Keratinocyte (primary cell): ENCODE data around the gene MICALL2. TPM values are rescaled to one million over a fixed set of nuclear protein-coding genes. Genes with fewer than 3 reads are reported as not detected.

Experiments used
- DNase-seq: peaks from one replicate; pipeline ENCODE4 v3.0.0-alpha.2; 2011; ENCODE audit warnings: low read depth, missing footprints, low spot score
- FAIRE-seq: peaks from 2 replicates; lab custom pipeline; 2011; peaks lifted over from hg19 to GRCh38; lab: Jason Lieb, UNC
- H2AFZ ChIP-seq: 2 replicates; pipeline ENCODE4 v1.6.0; 2012; ENCODE audit warnings: low read length, control low read depth, inconsistent platforms; ENCODE audit not compliant: control insufficient read depth
- H3K27ac ChIP-seq: 2 replicates; pipeline ENCODE4 v1.5.1; 2011; ENCODE audit warnings: low read length; ENCODE audit not compliant: control insufficient read depth, insufficient read depth
- H3K27me3 ChIP-seq: 3 replicates; pipeline ENCODE4 v1.6.0; 2011; ENCODE audit warnings: low read length; ENCODE audit not compliant: control insufficient read depth, insufficient read depth; ENCODE audit errors: extremely low read depth
- H3K36me3 ChIP-seq, 2 experiments: 2 replicates in 1 of 2; 3 replicates in 1 of 2; pipeline ENCODE4 v1.5.1; 2011; ENCODE audit warnings: low read length in 2 of 2, mild to moderate bottlenecking in 1 of 2; ENCODE audit not compliant: control insufficient read depth in 2 of 2, insufficient read depth in 2 of 2; ENCODE audit errors: extremely low read depth in 1 of 2
- H3K4me1 ChIP-seq: 3 replicates; pipeline ENCODE4 v1.5.1; 2011; ENCODE audit warnings: low read length; ENCODE audit not compliant: control insufficient read depth, insufficient read depth; ENCODE audit errors: extremely low read depth
- H3K4me2 ChIP-seq: 3 replicates; pipeline ENCODE4 v1.6.0; 2011; ENCODE audit warnings: low read depth, low read length; ENCODE audit not compliant: control insufficient read depth, insufficient read depth; ENCODE audit errors: extremely low read depth
- H3K4me3 ChIP-seq, 3 experiments: fragments of 200-600 bp in 1 of 3; sonication (generic) in 1 of 3; 2 replicates in 2 of 3; 3 replicates in 1 of 3; pipeline ENCODE4 v1.5.1; 2011 to 2016; ENCODE audit warnings: low read length in 3 of 3, mild to moderate bottlenecking in 3 of 3, control low read depth in 2 of 3, inconsistent platforms in 1 of 3, low read depth in 1 of 3, mixed read lengths in 1 of 3, mixed run types in 1 of 3, moderate library complexity in 1 of 3; ENCODE audit not compliant: control insufficient read depth in 2 of 3, insufficient read depth in 2 of 3; ENCODE audit errors: extremely low read depth in 1 of 3
- H3K79me2 ChIP-seq: 2 replicates; pipeline ENCODE4 v1.6.0; 2012; ENCODE audit warnings: low read length; ENCODE audit not compliant: control insufficient read depth, insufficient read depth
- H3K9ac ChIP-seq: 3 replicates; pipeline ENCODE4 v1.6.0; 2011; ENCODE audit warnings: low read length; ENCODE audit not compliant: control insufficient read depth, insufficient read depth; ENCODE audit errors: extremely low read depth
- H3K9me1 ChIP-seq: 3 replicates; pipeline ENCODE4 v1.6.0; 2011; ENCODE audit warnings: low read length; ENCODE audit not compliant: control insufficient read depth, insufficient read depth; ENCODE audit errors: extremely low read depth
- H3K9me3 ChIP-seq: 2 replicates; pipeline ENCODE4 v1.5.1; 2012; ENCODE audit warnings: low read depth, low read length; ENCODE audit not compliant: control insufficient read depth
- H4K20me1 ChIP-seq: 3 replicates; pipeline ENCODE4 v1.6.0; 2011; ENCODE audit warnings: low read length; ENCODE audit not compliant: control insufficient read depth, insufficient read depth; ENCODE audit errors: extremely low read depth
- CTCF ChIP-seq, 3 experiments: IDR thresholded peaks in 1 of 3; conservative IDR thresholded peaks in 1 of 3; optimal IDR thresholded peaks in 1 of 3; 2 replicates in 2 of 3; 3 replicates in 1 of 3; pipeline versions ENCODE3 to v1.5.1; 2011; ENCODE audit warnings: low read length in 3 of 3, mild to moderate bottlenecking in 3 of 3, moderate library complexity in 2 of 3, control low read depth in 1 of 3, inconsistent platforms in 1 of 3; ENCODE audit not compliant: insufficient read depth in 2 of 3; ENCODE audit errors: extremely low read depth in 1 of 3
- EZH2 ChIP-seq: IDR thresholded peaks from one replicate; pipeline ENCODE4 v1.6.1; 2012; ENCODE audit warnings: inconsistent platforms, mild to moderate bottlenecking, low read length, moderate library complexity
- dilution Hi-C: fragments of 300-500 bp; cut with MboI; formaldehyde crosslinking; loops from one replicate; pipeline ENCODE4 v1.7.0; 2020; ENCODE audit warnings: low sequenced_read_pairs; ENCODE audit not compliant: extremely low pct_ligation_motif_present
- polyA plus RNA-seq, 5 experiments: library from polyadenylated mRNA; depleted of rRNA in 3 of 5; stranded (reverse) in 3 of 5; stranded (forward) in 1 of 5; unstranded in 1 of 5; fragments of >200 nt; gene quantifications; 1 replicate in 1 of 5; 2 replicates in 3 of 5; 3 replicates in 1 of 5; pipeline versions ENCODE4 v1.2.1 to v1.2.3, GENCODE V29; 2011 to 2012; ENCODE audit warnings: missing spikeins in 2 of 5, low read depth in 1 of 5, low replicate concordance in 1 of 5

Gene MICALL2
- polyA plus RNA-seq, 1 donor (not counting 4 experiments of a cell fraction or from before 2014, with no cell fraction given), result 10.4 TPM

- peaks cover 12 to 16% of the 10 kb centered on the region in 2 experiments for H3K36me3 ChIP-seq
- H3K9ac ChIP-seq, result no peak overlapping the region
- no peaks in the 10 kb centered on the region for H3K9me3 ChIP-seq
- H3K9me1 ChIP-seq, result no peaks in the 10 kb centered on the region
- no peak overlapping the region for H3K4me3 ChIP-seq
- H3K4me1 ChIP-seq, result peaks cover 8% of the 10 kb centered on the region
- no peak for FAIRE-seq
- no peak for DNase-seq
- peaks cover 34% of the 10 kb centered on the region for H3K79me2 ChIP-seq
- no peak overlapping the region for H2AFZ ChIP-seq
- no peak overlapping the region for H3K27ac ChIP-seq
- dilution Hi-C loops, result no loop called here
- TF ChIP-seq EZH2 (no peak), CTCF (optimal IDR thresholded peaks at IDR 0.05 in 1 of 3, IDR thresholded peaks at IDR 0.05 in 1 of 3, conservative IDR thresholded peaks at IDR 0.05 in 1 of 3; ENCODE audit: extremely low read depth in 1 of 3, insufficient read depth in 2 of 3, low read length in 3 of 3) (no peak)
- H3K27me3 ChIP-seq, result no peaks in the 10 kb centered on the region
- peaks cover 3% of the 10 kb centered on the region for H4K20me1 ChIP-seq
- no peak overlapping the region for H3K4me2 ChIP-seq
Observed at GRCh38 chr7:1501487-1502270, 42.4 kb upstream of the MICALL2 start.

GRCh38 chr7:1500064-1500807, 41.0 kb upstream of the MICALL2 start:
- Histone ChIP-seq H4K20me1 (peaks cover 3% of the 10 kb centered on the region), H3K9me1 (no peaks in the 10 kb centered on the region), H3K4me2 (no peak overlapping the region), H3K27ac (no peak overlapping the region), H3K4me1 (peaks cover 8% of the 10 kb centered on the region), H3K36me3 (peaks cover 15 to 21% of the 10 kb centered on the region in 2 experiments), H3K4me3 (no peak overlapping the region), H3K9ac (no peak overlapping the region), H3K79me2 (peaks cover 34% of the 10 kb centered on the region), H2AFZ (no peak overlapping the region), H3K27me3 (no peaks in the 10 kb centered on the region), H3K9me3 (no peaks in the 10 kb centered on the region)
- DNase-seq (no peak), FAIRE-seq (no peak)
- dilution Hi-C loops, result no loop called here
- TF ChIP-seq EZH2 (no peak), CTCF (optimal IDR thresholded peaks at IDR 0.05 in 1 of 3, IDR thresholded peaks at IDR 0.05 in 1 of 3, conservative IDR thresholded peaks at IDR 0.05 in 1 of 3; ENCODE audit: extremely low read depth in 1 of 3, insufficient read depth in 2 of 3, low read length in 3 of 3) (no peak)
